NOMO-1 treated with DMSO at 0.1 percent for 48 hours (cell line): ENCODE measurements around the gene INIP.
"Not testable (repeated sequence)": the region's sequence is repeated elsewhere in the genome, so short reads cannot be mapped to it uniquely, and the experiment has no call there.

Experiments
- DNase-seq: peaks from one replicate; lab custom pipeline; 2025; ENCODE audit not compliant: unreplicated experiment; lab: John Stamatoyannopoulos, UW

The INIP gene

DNA sequence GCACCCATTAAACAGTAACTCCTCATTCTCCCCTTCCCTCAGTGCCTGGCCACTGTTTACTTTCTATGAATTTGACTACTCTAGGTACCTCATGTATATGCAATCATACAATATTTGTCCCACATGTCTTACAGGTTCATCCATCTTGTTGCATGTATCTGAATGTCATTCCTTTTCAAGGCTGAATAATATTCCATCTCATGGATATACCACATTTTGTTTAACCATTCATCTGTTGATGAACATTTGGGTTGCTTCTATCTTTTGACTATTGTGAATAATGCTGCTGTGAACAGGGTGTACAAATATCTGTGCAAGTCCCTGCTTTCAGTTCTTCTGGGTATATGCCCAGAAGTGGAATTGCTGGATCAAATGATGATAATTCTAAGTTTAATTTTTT lies 40.9 kb downstream of the INIP start:
- DNase-seq, result no peak

DNA sequence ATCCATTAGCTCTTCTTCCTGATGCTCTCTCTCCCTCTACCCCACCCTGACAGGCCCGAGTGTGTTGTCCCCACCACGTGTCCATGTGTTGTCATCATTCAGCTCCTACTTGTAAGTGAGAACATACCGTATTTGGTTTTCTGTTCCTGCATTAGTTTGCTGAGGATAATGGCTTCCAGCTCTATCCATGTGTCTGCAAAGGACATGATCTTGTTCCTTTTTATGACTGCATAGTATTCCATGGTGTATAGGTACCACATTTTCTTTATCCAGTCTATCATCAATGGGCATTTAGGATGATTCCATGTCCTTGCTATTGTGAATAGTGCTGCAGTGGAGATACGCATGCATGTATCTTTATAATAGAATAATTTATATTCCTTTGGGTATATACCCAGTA lies 44.7 kb downstream of the INIP start:
- DNase-seq, result not testable (repeated sequence)

DNA sequence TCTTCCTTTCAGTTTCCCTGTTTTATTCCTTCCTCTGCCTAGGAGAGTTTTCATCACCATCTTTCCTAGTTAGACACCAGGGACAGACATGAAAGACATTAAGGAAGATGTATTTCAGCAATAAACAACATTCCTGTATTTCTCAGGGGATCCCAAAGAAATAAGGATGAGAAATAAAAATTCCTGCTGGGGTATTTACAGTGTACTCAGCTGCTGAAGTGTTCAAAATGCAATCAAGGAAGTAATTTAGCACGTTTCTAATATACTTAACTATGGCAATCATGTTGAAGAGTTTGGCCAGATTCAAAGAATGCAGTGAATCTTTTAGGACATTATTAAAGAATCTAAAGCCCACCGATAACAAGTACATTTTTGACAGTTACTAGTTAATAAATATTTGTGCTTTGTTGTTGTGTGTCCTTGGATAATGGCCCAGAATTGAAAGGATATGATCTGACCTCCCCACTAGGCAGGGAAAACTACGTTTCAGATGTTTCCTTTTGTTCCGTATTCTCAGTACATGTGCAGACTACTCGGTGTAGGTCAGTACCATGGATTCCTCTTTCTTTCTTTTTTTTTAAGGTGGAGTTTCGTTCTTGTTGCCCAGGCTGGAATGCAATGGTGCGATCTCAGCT lies 46.8 kb downstream of the INIP start:
- no peak for DNase-seq

DNA sequence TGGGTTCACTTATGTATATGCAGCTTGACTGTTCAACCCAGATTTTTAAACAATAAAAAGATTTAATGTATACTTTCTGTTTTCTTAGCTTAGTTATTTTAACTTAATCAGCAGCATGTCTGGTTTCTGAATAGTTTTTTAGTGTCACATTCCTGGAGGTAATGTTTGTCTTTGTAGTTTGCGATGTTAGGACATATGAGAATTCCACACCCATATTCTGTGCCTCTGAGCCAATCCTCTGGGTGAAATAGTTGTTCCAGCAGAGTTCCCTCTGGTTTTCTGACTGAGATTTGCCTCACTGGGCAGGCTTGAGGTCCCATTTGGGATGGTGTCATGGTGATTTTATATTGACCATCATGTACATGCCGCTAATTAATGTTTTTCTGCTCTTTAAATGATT lies 48.6 kb downstream of the INIP start:
- no peak for DNase-seq

DNA sequence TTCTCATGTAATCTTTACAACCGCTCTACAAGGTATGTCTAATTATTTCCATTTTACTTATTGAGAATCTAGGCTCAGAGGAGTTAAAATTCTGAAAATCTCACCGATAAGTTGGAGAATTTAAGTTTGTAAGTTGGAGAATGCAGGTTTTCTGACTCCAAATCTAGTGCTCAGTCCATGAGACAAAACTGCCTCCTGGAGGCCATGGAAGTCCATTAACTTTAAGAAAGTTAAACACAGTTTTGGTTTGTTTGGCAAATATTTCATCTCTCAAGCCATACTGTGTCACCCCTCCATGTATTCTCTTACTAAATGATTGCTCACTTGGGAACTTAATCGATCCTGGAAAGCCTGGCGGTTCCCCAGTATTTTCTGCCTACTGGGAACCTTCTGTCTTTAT lies 52.6 kb downstream of the INIP start:
- no peak for DNase-seq

DNA sequence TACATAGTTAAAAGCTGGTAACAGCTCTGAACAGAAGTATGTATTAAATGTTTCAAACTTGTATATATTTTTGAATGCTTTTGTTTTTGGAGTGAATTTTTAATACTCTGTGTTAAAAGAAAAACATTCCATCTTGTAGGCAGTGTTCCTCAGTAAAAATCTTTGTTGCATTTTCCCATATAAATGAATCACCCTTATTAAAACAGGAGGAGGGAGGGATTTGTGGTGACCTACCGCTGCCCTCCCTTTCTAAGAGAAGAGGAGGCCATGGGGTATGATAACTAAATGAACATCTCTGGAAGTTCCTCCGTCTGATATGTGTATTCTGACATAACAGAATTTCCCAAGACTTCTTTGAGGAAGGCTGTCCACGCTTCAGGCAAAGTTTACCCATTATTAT lies 53.4 kb downstream of the INIP start:
- no peak for DNase-seq

DNA sequence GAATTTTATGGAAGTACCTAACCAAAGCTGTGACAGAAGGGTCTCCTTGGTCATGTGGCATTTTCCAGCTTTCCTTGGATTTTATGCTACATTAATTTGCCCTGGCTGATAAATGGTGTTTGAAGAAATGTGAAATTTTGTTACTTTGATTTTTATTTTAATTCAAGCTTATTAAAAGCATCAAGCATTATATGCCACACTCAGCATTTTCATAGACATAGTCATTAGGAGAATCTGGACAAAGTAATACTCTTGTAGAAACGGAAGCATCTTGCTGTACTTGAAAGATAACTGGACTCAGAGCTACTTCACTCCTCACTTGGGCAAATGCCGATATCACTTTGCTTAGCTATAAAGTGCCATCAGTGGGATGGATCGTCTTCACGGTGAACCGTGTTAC lies 54.2 kb downstream of the INIP start:
- no peak for DNase-seq

DNA sequence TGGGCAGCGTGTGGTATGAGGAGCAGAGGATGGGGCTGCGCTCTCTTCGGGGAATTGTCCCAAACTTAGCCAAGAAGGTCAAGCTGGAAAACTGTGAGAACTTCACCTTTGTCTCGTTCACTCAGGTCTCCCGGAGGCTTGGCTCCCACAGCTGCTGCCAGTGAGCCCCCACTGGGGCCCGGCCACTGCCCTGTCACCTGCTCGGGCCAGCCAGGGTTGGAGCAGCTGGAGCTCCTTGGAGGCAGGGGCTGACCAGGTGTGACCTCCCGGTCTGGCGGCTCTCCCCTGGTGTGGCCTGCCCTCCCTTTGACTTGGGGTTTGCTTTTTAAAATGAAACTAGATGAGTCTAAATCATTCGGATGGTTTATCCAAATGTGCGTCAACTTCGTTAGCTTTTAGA lies 58.0 kb downstream of the INIP start:
- DNase-seq, result no peak

DNA sequence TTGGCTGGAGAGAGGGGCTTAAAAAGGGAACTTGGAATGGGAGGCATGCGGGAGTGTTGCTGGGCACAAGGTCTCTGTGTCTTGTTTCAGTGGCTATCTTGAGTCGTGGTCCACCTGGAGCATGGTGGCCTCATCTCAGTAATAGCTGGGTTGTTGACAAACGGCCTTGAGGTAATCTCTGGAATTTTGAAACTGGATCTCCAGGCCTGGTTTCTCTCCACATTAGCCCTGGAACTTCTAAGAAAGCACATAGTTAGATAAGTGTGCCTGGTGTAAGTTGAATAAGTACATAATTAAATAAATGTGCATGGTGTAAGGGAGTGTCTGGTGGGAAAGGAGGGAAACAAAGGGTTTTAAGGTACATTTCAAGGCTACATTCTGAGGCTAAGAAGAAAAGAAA lies 62.2 kb downstream of the INIP start:
- DNase-seq, result no peak

DNA sequence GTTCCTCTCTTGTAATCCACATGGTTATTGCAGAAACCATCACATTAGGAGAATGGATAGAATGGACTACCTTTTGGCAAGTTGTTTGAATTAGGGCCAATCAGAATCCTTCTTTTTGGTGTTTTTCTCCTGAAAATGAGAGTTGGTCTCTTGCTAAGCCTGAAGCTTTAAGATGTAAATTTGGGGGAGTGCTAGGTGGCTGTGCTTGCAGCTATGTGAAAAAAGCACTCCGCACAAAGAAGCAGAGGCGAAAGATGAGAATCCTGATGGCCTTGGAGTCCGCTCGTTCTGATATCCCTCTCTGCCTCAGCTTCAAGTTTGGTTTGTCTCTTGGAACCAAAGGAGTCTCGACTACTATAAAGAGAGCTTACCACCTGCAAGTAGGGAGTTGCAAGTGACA lies 63.6 kb downstream of the INIP start:
- no peak for DNase-seq

DNA sequence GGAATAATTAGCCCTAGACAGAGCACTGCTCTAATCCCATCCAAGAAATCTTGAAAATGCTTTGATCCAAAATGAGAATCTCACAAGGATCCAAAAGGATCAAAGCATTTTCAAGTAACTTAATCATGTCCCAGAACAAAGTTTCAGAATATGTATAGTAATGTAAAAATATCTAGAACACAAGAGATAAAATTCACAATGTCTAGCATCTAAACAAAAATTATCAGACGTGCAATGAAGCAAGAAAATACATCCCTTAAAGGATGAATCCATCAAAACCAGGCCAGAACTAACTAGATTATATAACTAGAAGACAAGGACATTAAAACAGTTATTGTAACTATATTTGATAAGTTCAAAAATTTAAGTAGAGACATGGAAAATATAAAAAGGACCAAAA lies 69.3 kb downstream of the INIP start:
- DNase-seq, result no peak

DNA sequence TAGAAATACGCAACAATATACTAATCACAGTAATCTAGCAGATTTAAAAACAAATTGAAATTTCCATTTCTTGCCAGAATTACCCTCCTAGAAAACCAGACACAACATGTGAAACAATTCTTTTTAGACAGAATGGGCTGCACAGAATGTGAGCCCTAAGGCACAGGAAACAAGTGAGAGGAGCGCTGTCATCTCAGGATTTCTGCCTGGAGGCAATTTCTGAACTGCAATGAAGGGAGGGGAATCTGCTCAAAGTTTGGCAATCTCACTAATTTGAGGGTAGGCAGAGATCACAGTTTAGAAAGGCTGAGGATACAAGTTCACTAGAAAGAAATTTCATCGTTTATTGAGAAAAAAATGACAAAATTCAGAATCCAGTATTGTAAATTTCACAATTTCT lies 70.3 kb downstream of the INIP start:
- DNase-seq, result no peak

DNA sequence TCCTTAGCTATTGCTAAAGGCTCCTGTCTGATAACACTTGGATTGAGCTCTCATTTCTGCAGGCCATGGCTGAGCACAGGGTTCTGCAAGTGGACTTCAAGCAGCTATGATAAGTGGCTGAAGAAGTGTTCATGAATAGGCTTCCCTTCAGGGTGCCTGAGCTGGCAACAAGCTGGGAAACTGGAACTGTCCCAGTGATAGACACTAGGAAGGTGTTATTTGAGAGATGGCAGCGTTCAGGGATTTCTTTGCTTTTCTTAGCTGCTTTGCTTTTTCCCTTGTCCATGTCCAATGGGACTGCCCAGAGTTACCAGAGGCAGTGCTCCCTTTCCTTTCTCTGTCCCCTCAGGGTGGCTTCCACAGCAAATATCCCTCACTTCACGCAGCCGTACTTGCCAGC lies 75.8 kb downstream of the INIP start:
- no peak for DNase-seq

DNA sequence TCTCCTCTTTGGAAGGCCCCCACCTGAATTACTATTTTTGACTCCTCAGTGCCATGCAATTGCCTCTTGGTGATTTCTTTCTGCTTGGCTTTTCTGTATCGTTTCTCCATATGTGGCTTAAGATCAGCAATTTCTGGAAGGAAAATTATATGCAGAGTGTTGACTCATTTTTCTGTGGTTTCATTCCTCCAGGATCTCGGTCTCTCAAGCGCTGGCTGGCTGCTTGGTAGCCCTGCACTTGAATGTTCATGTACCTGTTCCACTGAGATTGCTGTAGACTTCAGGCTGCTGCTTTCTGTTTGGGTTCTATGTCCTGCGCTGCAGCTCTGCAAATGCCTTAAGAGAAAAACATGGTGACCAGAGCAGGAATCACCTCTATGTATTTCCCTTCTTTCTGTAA lies 77.6 kb downstream of the INIP start:
- no peak for DNase-seq
